ENCODE measurements around the gene EIF5.

DNA sequence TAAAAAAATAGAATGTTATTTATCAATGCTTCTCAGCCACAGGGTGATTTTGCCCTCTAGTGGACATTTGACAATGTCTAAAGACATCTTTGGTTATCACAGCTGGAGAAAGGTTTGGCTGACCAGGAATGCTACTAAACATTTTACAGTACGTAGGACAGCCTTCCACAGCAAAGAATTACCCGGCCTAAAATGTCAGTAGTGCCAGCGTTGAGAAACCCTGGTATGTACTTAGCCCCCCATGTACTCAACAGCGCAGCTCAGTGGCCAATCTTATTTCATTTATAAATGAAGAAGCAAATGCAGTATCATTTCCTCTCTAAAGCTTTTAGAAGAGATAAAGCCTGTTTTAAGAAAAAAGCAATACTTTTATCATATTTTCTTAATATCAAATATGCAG lies 57.0 kb downstream of the EIF5 start:
- TF ChIP-seq, protein P1, sequence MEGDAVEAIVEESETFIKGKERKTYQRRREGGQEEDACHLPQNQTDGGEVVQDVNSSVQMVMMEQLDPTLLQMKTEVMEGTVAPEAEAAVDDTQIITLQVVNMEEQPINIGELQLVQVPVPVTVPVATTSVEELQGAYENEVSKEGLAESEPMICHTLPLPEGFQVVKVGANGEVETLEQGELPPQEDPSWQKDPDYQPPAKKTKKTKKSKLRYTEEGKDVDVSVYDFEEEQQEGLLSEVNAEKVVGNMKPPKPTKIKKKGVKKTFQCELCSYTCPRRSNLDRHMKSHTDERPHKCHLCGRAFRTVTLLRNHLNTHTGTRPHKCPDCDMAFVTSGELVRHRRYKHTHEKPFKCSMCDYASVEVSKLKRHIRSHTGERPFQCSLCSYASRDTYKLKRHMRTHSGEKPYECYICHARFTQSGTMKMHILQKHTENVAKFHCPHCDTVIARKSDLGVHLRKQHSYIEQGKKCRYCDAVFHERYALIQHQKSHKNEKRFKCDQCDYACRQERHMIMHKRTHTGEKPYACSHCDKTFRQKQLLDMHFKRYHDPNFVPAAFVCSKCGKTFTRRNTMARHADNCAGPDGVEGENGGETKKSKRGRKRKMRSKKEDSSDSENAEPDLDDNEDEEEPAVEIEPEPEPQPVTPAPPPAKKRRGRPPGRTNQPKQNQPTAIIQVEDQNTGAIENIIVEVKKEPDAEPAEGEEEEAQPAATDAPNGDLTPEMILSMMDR (IDR thresholded peaks at IDR 0.05; ENCODE audit: low read depth, low read length, poor library complexity, severe bottlenecking): peak; percentile 99
- no peak for TF ChIP-seq EZH2phosphoT487 (IDR thresholded peaks at IDR 0.05; ENCODE audit: borderline replicate concordance, low read length)
